ENCODE measurements around the gene TMEM147. TPM values are rescaled to one million over a fixed set of nuclear protein-coding genes. Genes with fewer than 3 reads are reported as not detected.

The TMEM147 gene
- total and polyA plus RNA-seq, 2 donors (not counting 3 experiments of a cell fraction or from before 2014, with no cell fraction given) = 75.8 to 214 TPM

DNA sequence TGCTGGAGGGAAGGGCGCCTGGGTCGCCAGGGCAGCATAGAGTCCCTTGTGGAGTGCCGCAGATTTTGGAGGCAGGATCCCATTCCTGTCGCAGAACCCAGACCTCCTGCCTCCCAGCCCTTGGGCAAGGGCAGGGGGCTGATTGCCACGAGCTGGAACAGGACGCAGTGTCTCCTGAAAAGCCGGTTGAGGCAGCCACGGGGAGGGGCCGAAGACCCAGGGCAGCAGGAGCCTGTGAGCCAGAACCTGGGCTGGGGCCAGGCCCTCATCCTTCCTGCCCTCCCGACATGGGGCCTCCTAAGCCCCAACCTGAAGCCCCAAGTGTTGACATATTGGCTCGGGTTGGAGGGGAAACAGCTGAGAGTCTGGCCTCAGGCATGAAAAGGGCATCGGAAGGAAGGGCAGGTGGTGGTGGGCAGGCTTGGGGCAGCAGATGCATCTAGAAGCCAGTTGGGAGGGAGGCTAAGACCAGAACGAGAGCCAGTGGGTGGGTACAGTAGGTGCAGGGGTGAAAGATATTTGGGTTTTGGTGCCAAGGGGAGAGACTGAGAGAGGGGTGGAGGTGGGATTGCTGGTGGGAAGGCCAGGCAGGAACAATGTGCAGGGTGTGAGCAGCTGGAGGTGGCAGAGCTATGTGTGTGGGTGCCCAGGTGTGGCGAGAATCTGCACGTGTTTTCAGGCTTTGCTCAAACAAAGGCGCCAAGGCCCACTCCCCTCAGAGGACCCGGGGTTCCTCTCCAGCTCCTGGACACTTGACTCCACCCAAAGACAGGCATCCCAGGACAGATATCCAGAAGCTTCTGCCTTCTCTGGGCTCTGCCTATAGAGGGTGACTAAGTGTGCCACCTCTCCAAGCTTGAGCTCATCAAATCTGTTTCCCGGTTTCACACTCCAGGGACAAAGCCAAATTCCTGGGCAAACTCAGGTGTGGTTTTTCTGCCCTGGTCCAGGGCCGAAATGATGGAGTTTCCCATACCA lies 15.9 kb upstream of the TMEM147 start:
- no peak overlapping the region for H3K9ac ChIP-seq (replicated peaks; ENCODE audit: extremely low read depth, insufficient read depth, low read length)
- no peak overlapping the region for H2AFZ ChIP-seq (ENCODE audit: low read depth, low read length)
- FAIRE-seq (no peak), DNase-seq (ENCODE audit: low read depth, low spot score) (no peak)
- dilution Hi-C loops (cut with MboI; ENCODE audit: extremely low pct_ligation_motif_present, low sequenced_read_pairs) = no loop called here
- ChIA-PET POLR2A (interaction anchor here (0.5 kb wide), 1 partner anchor 72 kb away, joined by 5 read pairs; no protein-coding TSS in a partner anchor), CTCF (no interaction called here)
- no peaks in the 10 kb centered on the region for H3K79me2 ChIP-seq (ENCODE audit: control insufficient read depth, insufficient read depth, low read length)
- no peaks in the 10 kb centered on the region for H3K36me3 ChIP-seq (ENCODE audit: control insufficient read depth in 2 of 2, extremely low read depth in 1 of 2, insufficient read depth in 2 of 2, low read length in 2 of 2)
- H3K27me3 ChIP-seq (ENCODE audit: control insufficient read depth in 2 of 2, insufficient read depth in 2 of 2, low read length in 2 of 2) = peaks cover 12 to 15% of the 10 kb centered on the region in 2 experiments
- TF ChIP-seq EZH2 (IDR thresholded peaks at IDR 0.05; ENCODE audit: borderline replicate concordance, low read depth, low read length, severe bottlenecking) (no peak), POLR2A (IDR thresholded peaks at IDR 0.05; ENCODE audit: low read depth, low read length) (no peak)
- no peaks in the 10 kb centered on the region for H3K9me1 ChIP-seq (replicated peaks; ENCODE audit: control insufficient read depth, extremely low read depth, insufficient read depth, low read length)
- no TSS peak for BruUV-seq (replicated peaks)
- no peaks in the 10 kb centered on the region for H3K9me3 ChIP-seq (replicated peaks; ENCODE audit: control insufficient read depth, insufficient read depth, low read length)
- H3K4me2 ChIP-seq (ENCODE audit: insufficient read depth, low read length) = no peak overlapping the region
- intact Hi-C loops (cut with micrococcal nuclease) = no loop called here
- no peak overlapping the region for H3K27ac ChIP-seq (ENCODE audit: insufficient read depth, low read depth, low read length)
- H3K4me3 ChIP-seq (replicated peaks in 1 of 3; ENCODE audit: insufficient read depth in 1 of 3, low read depth in 1 of 3, low read length in 3 of 3) = no peak overlapping the region
- no peaks in the 10 kb centered on the region for H4K20me1 ChIP-seq (replicated peaks; ENCODE audit: control insufficient read depth, extremely low read depth, insufficient read depth, low read length)
- no peaks in the 10 kb centered on the region for H3K4me1 ChIP-seq (ENCODE audit: control insufficient read depth, extremely low read depth, insufficient read depth, low read length)

- BruUV-seq (replicated peaks) = no TSS peak
- no peak overlapping the region for H2AFZ ChIP-seq (ENCODE audit: low read depth, low read length)
- CTCF ChIA-PET = no interaction called here
These were observed 14.1 kb upstream of the TMEM147 start for GRCh38 chr19:35531291-35531690.

More at GRCh38 chr19:35531291-35531690, 14.1 kb upstream of the TMEM147 start:
- Histone ChIP-seq H3K4me1 (ENCODE audit: control insufficient read depth, extremely low read depth, insufficient read depth, low read length) (no peaks in the 10 kb centered on the region), H3K4me3 (replicated peaks in 1 of 3; ENCODE audit: insufficient read depth in 1 of 3, low read depth in 1 of 3, low read length in 3 of 3) (no peak overlapping the region), H3K79me2 (ENCODE audit: control insufficient read depth, insufficient read depth, low read length) (no peaks in the 10 kb centered on the region), H3K27ac (ENCODE audit: insufficient read depth, low read depth, low read length) (no peak overlapping the region), H3K9me1 (replicated peaks; ENCODE audit: control insufficient read depth, extremely low read depth, insufficient read depth, low read length) (no peaks in the 10 kb centered on the region), H3K9me3 (replicated peaks; ENCODE audit: control insufficient read depth, insufficient read depth, low read length) (no peaks in the 10 kb centered on the region), H3K36me3 (ENCODE audit: control insufficient read depth in 2 of 2, extremely low read depth in 1 of 2, insufficient read depth in 2 of 2, low read length in 2 of 2) (no peaks in the 10 kb centered on the region), H3K27me3 (ENCODE audit: control insufficient read depth in 2 of 2, insufficient read depth in 2 of 2, low read length in 2 of 2) (peaks cover 11 to 12% of the 10 kb centered on the region in 2 experiments), H3K9ac (replicated peaks; ENCODE audit: extremely low read depth, insufficient read depth, low read length) (no peak overlapping the region), H4K20me1 (replicated peaks; ENCODE audit: control insufficient read depth, extremely low read depth, insufficient read depth, low read length) (no peaks in the 10 kb centered on the region), H3K4me2 (ENCODE audit: insufficient read depth, low read length) (no peak overlapping the region)
- POLR2A ChIA-PET = no interaction called here
- no peak for FAIRE-seq
- no peak for TF ChIP-seq POLR2AphosphoS5 (IDR thresholded peaks at IDR 0.05; ENCODE audit: insufficient read depth, low read depth, low read length)
- no peak for TF ChIP-seq GATA2 (IDR thresholded peaks at IDR 0.05; ENCODE audit: insufficient read depth, insufficient read length, low read depth, low read length)
- no peak for TF ChIP-seq MAX (IDR thresholded peaks at IDR 0.05; ENCODE audit: insufficient read depth, insufficient read length)
- no peak for TF ChIP-seq FOS (IDR thresholded peaks at IDR 0.05; ENCODE audit: borderline replicate concordance, insufficient read depth, low read length)
- TF ChIP-seq MYC (IDR thresholded peaks at IDR 0.05; ENCODE audit: low read depth, low read length) = no peak
- TF ChIP-seq POLR2A (IDR thresholded peaks at IDR 0.05; ENCODE audit: low read depth, low read length) = no peak
- TF ChIP-seq, protein P1, sequence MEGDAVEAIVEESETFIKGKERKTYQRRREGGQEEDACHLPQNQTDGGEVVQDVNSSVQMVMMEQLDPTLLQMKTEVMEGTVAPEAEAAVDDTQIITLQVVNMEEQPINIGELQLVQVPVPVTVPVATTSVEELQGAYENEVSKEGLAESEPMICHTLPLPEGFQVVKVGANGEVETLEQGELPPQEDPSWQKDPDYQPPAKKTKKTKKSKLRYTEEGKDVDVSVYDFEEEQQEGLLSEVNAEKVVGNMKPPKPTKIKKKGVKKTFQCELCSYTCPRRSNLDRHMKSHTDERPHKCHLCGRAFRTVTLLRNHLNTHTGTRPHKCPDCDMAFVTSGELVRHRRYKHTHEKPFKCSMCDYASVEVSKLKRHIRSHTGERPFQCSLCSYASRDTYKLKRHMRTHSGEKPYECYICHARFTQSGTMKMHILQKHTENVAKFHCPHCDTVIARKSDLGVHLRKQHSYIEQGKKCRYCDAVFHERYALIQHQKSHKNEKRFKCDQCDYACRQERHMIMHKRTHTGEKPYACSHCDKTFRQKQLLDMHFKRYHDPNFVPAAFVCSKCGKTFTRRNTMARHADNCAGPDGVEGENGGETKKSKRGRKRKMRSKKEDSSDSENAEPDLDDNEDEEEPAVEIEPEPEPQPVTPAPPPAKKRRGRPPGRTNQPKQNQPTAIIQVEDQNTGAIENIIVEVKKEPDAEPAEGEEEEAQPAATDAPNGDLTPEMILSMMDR (IDR thresholded peaks at IDR 0.05; ENCODE audit: extremely low read depth in 1 of 2, insufficient read depth in 1 of 2, low read depth in 1 of 2, low read length in 2 of 2) = no peak
- no peak for TF ChIP-seq EZH2 (IDR thresholded peaks at IDR 0.05; ENCODE audit: borderline replicate concordance, low read depth, low read length, severe bottlenecking)
- no peak for TF ChIP-seq JUN (IDR thresholded peaks at IDR 0.05; ENCODE audit: borderline replicate concordance, insufficient read depth, insufficient read length, low read depth)
- intact Hi-C loops (cut with micrococcal nuclease) = no loop called here
- dilution Hi-C loops (cut with MboI; ENCODE audit: extremely low pct_ligation_motif_present, low sequenced_read_pairs) = no loop called here
- no peak for DNase-seq (ENCODE audit: low read depth, low spot score)
